ENCODE results near the gene ABCC5.
"Not testable (repeated sequence)": the region's sequence is repeated elsewhere in the genome, so short reads cannot be mapped to it uniquely, and the experiment has no call there.

The ABCC5 gene

DNA sequence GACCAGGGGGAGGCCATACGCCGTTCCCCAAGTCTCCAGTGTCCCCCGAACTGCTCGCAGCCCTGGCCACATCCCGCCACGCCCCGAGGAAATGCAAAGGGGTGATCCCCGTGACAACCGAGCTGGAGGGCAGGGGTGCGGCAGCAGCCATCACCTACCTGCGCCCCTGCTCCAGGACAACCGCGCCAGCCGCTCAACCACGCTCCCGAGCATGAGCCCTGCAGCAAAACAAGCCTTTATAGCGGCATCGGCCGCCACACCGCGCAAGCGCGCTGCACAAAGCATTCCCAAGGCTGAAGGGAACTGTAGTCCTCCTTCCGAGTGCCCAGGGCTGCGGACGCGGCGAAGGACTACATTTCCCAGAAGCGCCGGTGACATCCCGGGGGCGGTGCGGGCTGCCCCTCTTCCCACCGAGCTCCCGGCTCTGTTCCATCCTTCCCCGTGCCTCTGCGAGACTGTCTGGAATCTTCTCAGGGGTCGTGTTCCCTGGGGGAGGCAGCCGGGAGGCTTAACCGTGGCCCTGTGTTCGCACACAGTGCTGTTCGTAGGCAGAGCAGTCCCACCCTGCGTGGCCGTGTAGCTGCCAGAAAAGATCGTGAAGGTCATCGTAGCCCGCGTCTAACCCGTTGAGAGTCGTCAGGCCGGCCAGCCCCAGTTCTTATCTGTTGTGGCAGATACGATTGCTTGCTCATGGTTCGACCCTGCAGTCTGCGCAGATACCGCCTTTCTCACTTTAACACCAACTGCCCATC is at the start of gene ABCC5:
Gene ABCC5, minus strand, starts transcription at position 213 of the 752 bp plus-strand sequence. CDS start 3,492 bp downstream, outside the sequence.
- DNase-seq (ENCODE audit: low spot score), result peak; percentile 96

DNA sequence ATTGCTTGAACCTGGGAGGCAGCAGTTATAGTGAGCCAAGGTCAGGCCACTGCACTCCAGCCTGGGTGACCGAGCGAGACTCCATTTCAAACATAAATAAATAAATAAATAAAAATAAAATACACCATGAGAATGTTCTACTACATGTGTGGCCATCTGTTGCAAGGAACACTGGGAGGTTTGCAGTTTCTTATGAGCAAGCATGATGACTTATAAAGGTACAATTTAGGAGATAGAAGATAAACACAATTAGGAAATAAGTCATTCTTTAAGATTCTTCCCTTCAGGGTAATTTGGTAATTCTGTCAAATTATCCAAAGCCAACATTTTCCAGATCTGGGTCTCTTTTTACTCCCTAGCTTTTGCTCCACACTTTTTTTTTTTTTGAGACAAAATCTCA is 48.5 kb upstream of the ABCC5 start:
- no peak for DNase-seq (ENCODE audit: low spot score)

DNA sequence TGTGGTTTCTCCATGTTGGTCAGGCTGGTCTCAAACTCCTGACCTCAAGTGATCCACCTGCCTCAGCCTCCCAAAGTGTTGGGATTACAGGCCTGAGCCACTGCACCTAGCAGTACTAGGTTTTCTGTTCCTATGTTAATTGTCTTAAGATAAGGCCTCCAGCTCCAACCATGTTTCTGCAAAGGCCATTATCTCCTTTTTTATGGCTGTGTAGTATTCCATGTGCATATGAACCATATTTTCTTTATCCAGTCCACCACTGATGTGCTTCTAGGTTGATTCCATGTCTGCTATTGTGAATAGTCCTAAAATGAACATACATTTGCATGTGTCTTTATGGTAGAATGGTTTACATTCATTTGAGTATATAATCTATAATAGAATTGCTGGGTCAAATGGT is 45.0 kb upstream of the ABCC5 start:
- DNase-seq (ENCODE audit: low spot score), result no peak

DNA sequence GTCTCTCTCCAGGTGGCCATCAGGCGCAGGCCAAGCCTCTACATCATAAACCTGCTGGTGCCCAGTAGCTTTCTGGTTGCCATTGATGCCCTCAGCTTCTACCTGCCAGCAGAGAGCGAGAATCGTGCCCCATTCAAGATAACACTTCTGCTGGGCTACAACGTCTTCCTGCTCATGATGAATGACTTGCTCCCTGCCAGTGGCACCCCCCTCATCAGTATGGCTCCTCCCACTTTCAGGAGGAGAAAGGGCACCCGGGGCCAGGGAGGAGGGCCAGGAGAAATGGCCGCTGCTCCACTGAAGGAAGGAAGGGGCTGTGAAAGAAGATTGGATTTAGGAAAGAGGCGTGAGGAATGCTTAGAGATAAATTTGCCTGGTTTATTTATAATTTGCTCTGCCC is 41.7 kb upstream of the ABCC5 start:
- DNase-seq (ENCODE audit: low spot score), result no peak

DNA sequence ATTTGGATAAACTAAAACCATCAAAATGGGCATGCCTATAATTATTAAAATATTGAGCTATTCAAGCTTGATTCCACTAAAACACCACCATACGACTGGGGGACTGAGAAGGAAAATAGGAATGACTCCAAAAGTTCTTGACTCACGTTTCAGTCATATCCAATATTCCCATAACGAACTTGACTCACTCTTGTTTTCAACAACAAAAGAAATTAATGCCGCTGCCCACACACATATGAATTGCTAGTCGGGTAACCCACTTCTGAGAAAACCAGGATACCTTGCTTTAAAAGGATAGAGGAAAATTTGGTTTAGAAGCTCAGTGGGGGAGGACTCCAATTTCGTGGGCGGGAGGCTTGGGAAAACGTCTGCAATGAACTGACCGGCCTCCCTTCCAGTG is 40.3 kb upstream of the ABCC5 start:
- DNase-seq (ENCODE audit: low spot score), result no peak

DNA sequence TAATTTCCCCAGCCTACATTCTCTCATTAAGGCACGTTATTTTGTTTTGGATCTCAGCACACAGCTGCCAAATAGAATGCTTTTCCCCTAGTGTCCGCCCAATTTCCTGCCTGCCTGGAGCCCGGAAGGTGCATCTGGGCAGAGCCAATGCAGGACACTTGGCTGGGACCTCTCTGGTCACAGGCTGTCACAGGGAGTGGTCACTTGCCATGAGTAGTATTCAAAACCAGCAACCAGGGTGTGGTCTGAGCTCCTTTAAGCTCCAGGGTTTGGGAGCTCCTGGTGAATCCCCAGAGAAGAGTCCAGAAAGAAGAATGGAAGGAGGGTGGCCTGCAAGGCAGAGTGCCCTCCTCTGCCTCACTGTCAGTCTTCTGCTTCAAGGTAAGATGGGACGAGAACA is 35.1 kb upstream of the ABCC5 start, which contains the start of gene HTR3C:
Gene HTR3C, plus strand, starts transcription at position 281 of the 400 bp plus-strand sequence. Its CDS starts 34 bp downstream, at position 315.
- no peak for DNase-seq (ENCODE audit: low spot score)

DNA sequence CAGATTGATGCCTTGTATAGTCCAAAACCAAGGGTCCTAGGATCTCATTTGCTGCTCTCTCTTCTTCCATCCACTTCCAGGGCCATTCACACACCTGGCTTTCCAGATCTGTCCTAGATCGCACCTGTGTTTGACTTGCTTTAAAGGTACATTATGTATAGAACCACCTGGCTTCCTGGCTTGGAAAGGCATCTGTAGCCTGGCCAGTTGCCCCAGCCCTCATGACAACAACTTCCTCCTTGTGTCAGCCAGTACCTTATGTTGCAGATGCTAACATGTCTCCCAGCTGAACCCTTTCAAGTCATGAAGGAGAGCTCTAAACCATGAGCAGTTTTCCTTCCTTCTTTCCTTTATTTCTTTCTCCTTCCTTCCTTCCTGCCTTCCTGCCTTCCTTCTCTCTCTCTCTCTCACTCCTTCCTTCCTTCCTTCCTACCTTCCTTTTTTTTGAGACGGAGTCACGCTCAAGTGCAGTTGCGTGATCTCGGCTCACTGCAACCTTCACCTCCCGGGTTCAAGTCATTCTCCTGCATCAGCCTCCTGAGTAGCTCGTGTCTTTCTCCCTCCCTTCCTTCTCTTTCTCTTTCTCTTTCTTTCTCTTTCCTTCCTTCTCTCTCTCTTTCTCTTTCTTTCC is 32.6 kb upstream of the ABCC5 start:
- DNase-seq (ENCODE audit: low spot score), result no peak

DNA sequence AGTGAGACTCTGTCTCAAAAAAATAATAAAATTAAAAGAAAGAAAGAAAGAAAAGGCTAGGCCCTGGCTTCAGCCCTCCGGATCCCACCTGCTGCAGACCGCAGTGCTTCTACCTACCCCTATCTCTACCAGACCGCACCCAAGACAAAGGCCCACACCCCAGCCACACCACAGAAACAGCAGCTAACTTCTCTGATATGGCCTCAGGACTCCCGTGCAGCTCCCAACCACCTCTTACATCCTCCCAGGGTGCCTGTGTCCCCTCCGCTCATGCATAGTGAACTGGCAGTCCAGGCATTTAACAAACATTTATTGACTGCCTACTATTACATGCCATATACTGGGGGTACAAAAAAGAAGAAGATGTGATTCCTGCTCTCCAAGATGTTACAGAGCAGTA is 28.3 kb upstream of the ABCC5 start:
- DNase-seq (ENCODE audit: low spot score), result no peak

DNA sequence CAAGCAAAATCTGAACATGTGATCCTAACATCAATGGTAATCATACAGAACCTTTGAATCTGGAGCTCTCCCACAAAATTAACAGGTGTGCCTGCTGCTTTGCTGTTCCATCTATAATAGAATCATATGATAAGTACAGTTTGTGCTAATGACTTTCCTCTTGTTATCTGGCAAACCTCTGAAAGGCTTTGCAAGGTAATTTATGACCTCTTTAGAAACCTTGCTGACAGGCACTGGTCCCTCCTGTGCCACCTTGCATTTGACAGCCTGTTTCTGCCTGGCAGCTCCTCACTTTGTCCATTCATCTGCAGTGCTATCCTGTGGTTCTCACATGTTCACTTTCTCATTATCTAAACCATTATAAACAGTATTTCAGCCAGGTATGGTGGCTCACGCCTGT is 24.9 kb upstream of the ABCC5 start:
- no peak for DNase-seq (ENCODE audit: low spot score)

DNA sequence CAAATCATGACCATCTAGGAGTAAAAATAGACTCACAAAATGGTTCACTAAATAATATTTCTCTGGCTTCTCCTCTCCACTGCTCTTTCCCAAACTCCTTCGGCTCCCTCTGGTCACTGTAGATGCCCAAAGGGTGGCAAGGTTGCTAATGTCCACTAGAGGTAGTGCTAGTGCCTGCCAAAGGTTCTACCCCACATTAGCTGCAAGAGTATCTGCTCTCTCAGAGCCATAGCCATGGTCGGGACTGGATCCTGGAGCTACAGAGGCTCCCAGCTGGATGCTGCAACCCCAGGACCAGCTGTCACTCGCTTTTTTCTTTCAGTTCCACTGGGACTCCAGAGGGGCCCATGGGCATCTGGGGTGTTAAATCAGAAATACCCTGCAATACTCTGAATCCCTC is 22.3 kb upstream of the ABCC5 start:
- DNase-seq (ENCODE audit: low spot score), result peak; percentile 69

DNA sequence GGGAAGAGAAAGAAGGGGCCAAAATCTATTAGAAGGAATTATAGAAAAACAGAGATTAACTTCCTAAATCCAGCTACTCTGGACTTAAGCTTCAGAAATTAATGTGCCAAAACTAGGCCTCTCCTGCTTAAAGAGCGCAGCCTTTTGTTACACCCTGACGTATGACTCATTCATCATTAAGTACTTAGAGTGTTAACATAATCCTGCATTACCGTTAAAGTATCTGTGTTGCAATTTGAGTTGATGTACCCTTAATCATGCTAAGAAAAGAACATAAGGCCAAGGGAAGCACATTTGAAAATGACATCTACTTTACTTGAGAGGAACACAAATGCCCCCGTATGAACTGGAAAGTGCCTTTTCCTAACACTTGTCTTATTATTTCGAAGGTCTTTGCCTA is 21.7 kb upstream of the ABCC5 start:
- no peak for DNase-seq (ENCODE audit: low spot score)

DNA sequence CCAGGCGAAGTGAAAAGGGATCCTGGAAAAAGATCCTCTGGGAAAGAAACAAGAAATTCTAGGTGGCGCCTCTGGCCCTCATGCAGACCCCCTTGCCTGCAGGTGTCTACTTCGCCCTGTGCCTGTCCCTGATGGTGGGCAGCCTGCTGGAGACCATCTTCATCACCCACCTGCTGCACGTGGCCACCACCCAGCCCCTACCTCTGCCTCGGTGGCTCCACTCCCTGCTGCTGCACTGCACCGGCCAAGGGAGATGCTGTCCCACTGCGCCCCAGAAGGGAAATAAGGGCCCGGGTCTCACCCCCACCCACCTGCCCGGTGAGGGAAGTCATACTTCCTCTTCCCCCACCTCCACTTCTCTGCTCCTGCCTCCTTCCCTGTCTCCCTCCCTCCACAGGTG is 20.6 kb upstream of the ABCC5 start:
- not testable (repeated sequence) for DNase-seq (ENCODE audit: low spot score)

DNA sequence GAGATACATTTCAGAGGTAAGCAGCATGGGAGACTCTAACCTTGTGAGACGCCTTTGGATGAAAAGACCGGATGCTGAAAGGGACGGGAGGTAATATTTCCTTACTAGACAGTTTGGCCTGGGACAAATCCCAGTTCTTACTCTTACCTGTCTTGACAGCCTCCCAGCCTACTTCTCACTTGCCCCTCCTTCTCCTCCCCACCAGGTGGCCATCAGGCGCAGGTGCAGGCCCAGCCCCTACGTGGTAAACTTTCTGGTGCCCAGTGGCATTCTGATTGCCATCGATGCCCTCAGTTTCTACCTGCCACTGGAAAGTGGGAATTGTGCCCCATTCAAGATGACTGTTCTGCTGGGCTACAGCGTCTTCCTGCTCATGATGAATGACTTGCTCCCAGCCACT is 20.1 kb upstream of the ABCC5 start:
- no peak for DNase-seq (ENCODE audit: low spot score)

DNA sequence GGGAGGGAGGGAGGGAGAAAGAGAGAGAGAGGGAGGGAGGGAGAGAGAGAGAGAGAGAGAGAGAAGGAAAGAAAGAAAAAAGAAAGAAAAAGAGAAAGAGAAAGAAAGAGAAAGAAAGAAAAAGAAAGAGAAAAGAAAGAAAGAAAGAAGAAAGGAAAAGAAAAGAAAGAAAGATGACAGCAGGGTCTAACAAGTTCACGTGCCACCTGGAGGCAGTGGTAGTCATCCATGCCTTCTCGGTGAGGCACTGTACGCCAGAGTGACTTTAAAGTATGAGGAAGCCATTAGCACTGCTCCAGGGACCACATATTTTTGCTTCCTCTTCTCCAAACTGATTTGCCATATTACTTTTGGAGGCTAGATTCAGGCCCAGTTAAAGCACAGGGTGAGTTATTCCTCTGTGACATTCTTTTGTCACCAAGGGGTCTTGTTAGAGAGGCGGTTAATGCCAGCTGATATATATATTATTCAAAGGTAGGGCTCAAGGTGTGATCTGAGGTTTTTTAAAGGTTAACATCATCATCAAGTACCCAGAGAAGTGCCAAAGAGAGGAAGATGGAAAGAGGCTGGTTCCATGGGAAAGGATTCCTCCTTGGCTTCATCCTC is 13.6 kb upstream of the ABCC5 start, which contains the start of gene HTR3D:
Gene HTR3D, plus strand, starts transcription at position 556 of the 606 bp plus-strand sequence. Its CDS starts 0 bp downstream, at position 556.
- no peak for DNase-seq (ENCODE audit: low spot score)

DNA sequence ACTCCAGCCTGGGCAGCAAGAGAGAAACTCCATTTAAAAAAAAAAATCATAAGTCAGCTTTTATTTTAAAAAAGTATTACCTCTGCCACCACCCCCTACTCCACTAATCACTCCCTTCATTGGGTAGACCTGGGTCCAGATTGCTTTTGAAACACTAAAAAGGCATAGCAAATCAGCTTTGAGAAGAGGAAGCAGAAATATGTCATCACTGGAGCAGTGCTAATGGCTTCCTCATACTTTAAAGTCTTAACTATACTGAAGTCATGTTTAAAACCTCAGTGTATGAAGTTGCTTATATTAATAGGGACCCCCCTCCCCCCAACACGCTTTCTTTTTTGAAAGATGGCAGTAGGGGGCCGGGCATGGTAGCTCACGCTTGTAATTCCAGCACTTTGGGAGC is 12.9 kb upstream of the ABCC5 start:
- DNase-seq (ENCODE audit: low spot score), result no peak

DNA sequence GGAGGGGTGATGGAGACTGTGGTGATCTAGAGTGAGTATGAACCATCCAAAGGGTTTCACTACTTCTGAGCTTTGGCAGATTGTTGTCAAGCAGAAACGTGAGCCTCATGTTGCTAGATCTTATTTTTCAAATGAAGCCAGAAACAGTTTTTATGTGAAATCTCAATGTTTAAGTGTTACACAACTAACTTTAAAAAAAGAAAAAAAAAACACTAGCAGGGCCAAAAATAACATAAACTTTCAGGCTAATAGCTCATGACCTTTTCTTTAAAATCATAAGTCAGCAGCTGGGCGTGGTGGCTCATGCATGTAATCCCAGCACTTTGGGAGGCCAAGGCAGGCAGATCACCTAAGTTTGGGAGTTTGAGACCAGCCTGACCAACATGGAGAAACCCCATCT is 11.8 kb upstream of the ABCC5 start:
- DNase-seq (ENCODE audit: low spot score), result no peak

DNA sequence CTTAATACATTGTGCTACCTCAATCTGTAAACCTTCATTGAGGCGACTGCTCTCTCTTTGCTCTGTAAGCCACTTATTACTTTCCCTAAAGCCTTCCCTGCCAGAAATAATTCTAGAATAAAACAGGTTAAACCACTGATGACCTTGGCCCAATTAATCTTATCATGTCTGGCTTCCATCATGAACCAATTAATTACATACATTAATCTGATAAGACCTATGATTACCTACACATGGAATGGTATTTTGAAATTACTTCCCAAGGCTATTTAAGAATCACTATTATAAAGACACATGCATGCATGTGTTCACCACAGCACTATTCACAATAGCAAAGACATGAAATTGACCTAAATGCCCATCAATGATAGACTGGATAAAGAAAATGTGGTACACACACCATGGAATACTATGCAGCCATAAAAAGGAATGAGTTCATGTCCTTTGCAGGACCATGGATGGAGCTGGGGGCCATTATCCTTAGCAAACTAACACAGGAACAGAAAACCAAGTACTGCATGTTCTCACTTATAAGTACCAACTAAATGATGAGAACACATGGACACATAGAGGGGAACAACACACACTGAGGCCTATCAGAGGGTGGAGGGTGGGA is 10.7 kb upstream of the ABCC5 start:
- DNase-seq (ENCODE audit: low spot score), result not testable (repeated sequence)

DNA sequence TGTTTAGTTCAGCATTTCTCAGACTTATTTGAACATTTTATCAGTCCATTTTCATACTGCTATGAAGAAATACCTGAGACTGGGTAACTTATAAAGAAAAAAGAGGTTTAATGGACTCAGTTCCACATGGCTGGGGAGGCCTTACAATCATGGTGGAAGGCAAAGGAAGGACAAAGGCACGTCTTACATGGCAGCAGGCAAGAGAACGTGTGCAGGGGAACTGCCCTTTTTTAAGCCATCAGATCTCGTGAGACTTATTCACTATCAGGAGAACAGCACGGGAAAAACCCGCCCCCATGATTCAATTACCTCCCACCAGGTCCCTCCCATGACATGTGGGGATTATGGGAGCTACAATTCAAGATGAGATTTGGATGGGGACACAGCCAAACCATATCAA is 7.6 kb upstream of the ABCC5 start:
- not testable (repeated sequence) for DNase-seq (ENCODE audit: low spot score)

DNA sequence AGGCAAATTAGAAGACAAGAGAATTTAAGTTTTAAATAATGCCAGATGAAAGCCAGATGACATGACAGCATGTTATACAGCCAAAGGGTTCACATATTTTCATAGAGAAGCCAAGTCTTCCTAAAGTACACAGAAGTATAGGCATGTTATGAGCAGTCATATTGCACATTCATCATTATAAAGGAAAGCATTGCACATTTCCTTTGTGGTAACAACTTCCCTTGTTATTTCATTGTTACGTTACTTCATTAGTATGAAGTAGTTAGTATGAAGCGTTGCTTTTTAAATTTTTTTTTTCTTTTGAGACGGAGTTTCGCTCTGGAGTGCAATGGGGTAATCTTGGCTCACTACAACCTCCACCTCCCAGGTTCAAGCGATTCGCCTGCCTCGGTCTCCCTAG is 4.6 kb upstream of the ABCC5 start:
- no peak for DNase-seq (ENCODE audit: low spot score)

DNA sequence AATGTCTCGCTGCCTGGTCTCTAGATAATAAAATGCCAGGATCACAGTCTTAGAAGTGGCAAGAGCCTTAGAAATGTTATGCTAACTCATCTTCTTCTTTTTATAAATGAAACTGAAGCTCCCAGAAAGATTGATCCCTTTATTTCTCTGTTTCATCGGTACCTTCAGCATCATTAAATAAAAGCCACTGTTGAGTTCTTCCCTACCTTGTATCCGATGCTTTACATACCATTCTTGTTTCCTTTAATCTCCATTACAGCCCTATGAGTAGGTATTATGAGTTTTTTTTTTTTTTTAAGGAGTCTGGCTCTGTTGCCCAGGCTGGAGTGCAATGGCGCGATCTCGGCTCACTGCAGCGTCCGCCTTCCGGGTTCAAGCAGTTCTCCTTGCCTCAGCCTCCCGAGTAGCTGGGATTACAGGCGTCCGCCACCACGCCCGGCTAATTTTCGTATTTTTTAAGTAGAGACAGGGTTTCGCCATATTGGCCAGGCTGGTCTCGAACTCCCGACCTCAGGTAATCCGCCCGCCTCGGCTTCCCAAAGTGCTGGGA is 815 bp upstream of the ABCC5 start:
- no peak for DNase-seq (ENCODE audit: low spot score)

DNA sequence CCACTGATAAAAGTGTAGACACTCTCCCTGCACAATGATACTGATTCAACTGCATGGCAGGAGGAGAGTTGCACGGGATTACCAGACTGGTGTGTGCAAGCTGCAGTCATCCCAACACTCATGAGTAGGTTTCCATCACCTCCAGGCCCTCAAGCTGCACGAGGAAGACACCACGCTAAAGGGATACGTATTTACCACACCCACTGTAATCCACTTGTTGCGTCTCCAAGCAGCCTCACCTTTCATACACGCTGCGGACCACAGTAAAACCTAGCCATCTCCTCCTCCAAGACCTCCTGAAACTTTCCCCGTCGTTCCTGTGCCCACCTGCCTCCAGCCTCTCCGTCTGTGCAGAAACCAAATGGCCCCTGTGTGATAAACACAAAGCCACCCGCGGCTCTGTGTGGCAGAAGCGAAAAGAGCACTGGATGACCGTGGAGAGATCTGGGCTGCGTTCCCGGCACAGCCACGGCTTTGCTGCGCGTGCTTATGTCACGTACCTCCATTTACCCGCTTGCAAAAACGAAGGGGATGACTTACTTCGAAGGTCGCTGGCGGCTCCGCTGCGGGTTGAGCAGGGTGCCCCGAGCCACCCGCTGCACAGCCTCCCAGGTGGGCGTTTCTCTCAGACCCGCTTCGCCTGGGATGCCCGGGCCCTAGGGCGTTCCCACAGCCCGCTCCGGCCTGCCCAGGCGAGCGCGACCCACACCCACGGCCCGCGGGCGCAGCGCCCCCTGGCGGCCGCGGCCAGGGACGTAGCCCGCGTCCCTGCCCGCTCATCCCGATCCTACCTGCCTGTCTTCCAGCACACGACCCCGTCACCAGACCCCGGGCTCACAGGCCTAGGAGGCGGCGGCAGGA is 643 bp downstream of the ABCC5 start:
- DNase-seq (ENCODE audit: low spot score), result peak; percentile 76
